Measurements from ENCODE around the gene TC2N.

- no peak for TF ChIP-seq CTCF (IDR thresholded peaks at IDR 0.05)
- TF ChIP-seq POLR2AphosphoS5 (IDR thresholded peaks at IDR 0.05; ENCODE audit: insufficient read depth in 1 of 2, low read depth in 1 of 2): no peak
- no peak for TF ChIP-seq POLR2A (IDR thresholded peaks at IDR 0.05)
Observed at GRCh38 chr14:91876492-91876891, 9.2 kb upstream of the TC2N start.
